ENCODE measurements around the gene TLR8. TPM values are rescaled to one million over a fixed set of nuclear protein-coding genes. Genes with fewer than 3 reads are reported as not detected.

Gene TLR8
- total RNA-seq, 2 experiments from 2014 or later = not detected

- H3K9me3 Mint-ChIP-seq = no peaks in the 10 kb centered on the region
- H3K4me1 Mint-ChIP-seq (ENCODE audit: low read depth) = peaks cover 2% of the 10 kb centered on the region
- H3K4me3 Mint-ChIP-seq = no peak overlapping the region
- H3K27me3 Mint-ChIP-seq = no peaks in the 10 kb centered on the region
- no peaks in the 10 kb centered on the region for H3K36me3 Mint-ChIP-seq
- H3K27ac Mint-ChIP-seq = no peak overlapping the region
- ChIA-PET POLR2A (no interaction called here), CTCF (no interaction called here)
- intact Hi-C loops (cut with micrococcal nuclease) = no loop called here
- DNase-seq = no peak
Measured at GRCh38 chrX:12903646-12904045, 2.8 kb upstream of the TLR8 start.

- no peak overlapping the region for H3K27ac Mint-ChIP-seq
- DNase-seq = no peak
- no peak overlapping the region for H3K4me3 Mint-ChIP-seq
- ChIA-PET POLR2A (no interaction called here), CTCF (no interaction called here)
- no peaks in the 10 kb centered on the region for H3K36me3 Mint-ChIP-seq
- intact Hi-C loops (cut with micrococcal nuclease) = no loop called here
- no peaks in the 10 kb centered on the region for H3K27me3 Mint-ChIP-seq
- peaks cover 15% of the 10 kb centered on the region for H3K4me1 Mint-ChIP-seq (ENCODE audit: low read depth)
- no peaks in the 10 kb centered on the region for H3K9me3 Mint-ChIP-seq
Measured at GRCh38 chrX:12910423-12911121, 4.2 kb downstream of the TLR8 start.

- no peaks in the 10 kb centered on the region for H3K36me3 Mint-ChIP-seq
- peaks cover 15% of the 10 kb centered on the region for H3K4me1 Mint-ChIP-seq (ENCODE audit: low read depth)
- H3K27me3 Mint-ChIP-seq = no peaks in the 10 kb centered on the region
- ChIA-PET CTCF (no interaction called here), POLR2A (no interaction called here)
- H3K9me3 Mint-ChIP-seq = no peaks in the 10 kb centered on the region
- no peak overlapping the region for H3K27ac Mint-ChIP-seq
- intact Hi-C loops (cut with micrococcal nuclease) = no loop called here
- no peak for DNase-seq
- no peak overlapping the region for H3K4me3 Mint-ChIP-seq
Measured at GRCh38 chrX:12911122-12911470, 4.7 kb downstream of the TLR8 start.

- Mint-ChIP-seq H3K36me3 (no peaks in the 10 kb centered on the region), H3K4me3 (no peak overlapping the region), H3K4me1 (ENCODE audit: low read depth) (peaks cover 15% of the 10 kb centered on the region), H3K27me3 (no peaks in the 10 kb centered on the region), H3K27ac (no peak overlapping the region), H3K9me3 (no peaks in the 10 kb centered on the region)
- DNase-seq = no peak
- ChIA-PET POLR2A (no interaction called here), CTCF (no interaction called here)
- intact Hi-C loops (cut with micrococcal nuclease) = no loop called here
Measured at GRCh38 chrX:12912791-12913482, 6.5 kb downstream of the TLR8 start.

GRCh38 chrX:12917753-12918152 is 11.3 kb downstream of the TLR8 start:
- Mint-ChIP-seq H3K36me3 (no peaks in the 10 kb centered on the region), H3K27ac (no peak overlapping the region), H3K27me3 (no peaks in the 10 kb centered on the region), H3K9me3 (no peaks in the 10 kb centered on the region), H3K4me3 (no peak overlapping the region), H3K4me1 (ENCODE audit: low read depth) (peaks cover 2% of the 10 kb centered on the region)
- no peak for DNase-seq
- ChIA-PET CTCF (interaction anchor here (0.7 to 1.4 kb wide), 2 partner anchors 15 to 29 kb away, joined by 3 read pairs; no protein-coding TSS in a partner anchor), POLR2A (no interaction called here)
- intact Hi-C loops (cut with micrococcal nuclease) = no loop called here

- intact Hi-C loops (cut with micrococcal nuclease) = no loop called here
- DNase-seq = no peak
- Mint-ChIP-seq H3K9me3 (no peaks in the 10 kb centered on the region), H3K27ac (no peak overlapping the region), H3K4me1 (ENCODE audit: low read depth) (peaks cover 2% of the 10 kb centered on the region), H3K4me3 (no peak overlapping the region), H3K36me3 (no peaks in the 10 kb centered on the region), H3K27me3 (no peaks in the 10 kb centered on the region)
- CTCF ChIA-PET = no interaction called here
- POLR2A ChIA-PET = no interaction called here
Measured at GRCh38 chrX:12919051-12919450, 12.6 kb downstream of the TLR8 start.

- intact Hi-C loops (cut with micrococcal nuclease) = no loop called here
- H3K27ac Mint-ChIP-seq = no peak overlapping the region
- H3K4me3 Mint-ChIP-seq = no peak overlapping the region
- ChIA-PET POLR2A (no interaction called here), CTCF (no interaction called here)
- peaks cover 2% of the 10 kb centered on the region for H3K27me3 Mint-ChIP-seq
- no peaks in the 10 kb centered on the region for H3K9me3 Mint-ChIP-seq
- no peak for DNase-seq
- H3K4me1 Mint-ChIP-seq (ENCODE audit: low read depth) = peaks cover 2% of the 10 kb centered on the region
- H3K36me3 Mint-ChIP-seq = no peaks in the 10 kb centered on the region
Measured at GRCh38 chrX:12919620-12920019, 13.2 kb downstream of the TLR8 start.

- H3K4me1 Mint-ChIP-seq (ENCODE audit: low read depth) = peaks cover 2% of the 10 kb centered on the region
- no peaks in the 10 kb centered on the region for H3K36me3 Mint-ChIP-seq
- no peaks in the 10 kb centered on the region for H3K9me3 Mint-ChIP-seq
- no peak overlapping the region for H3K4me3 Mint-ChIP-seq
- H3K27me3 Mint-ChIP-seq = peaks cover 4% of the 10 kb centered on the region
- POLR2A ChIA-PET = no interaction called here
- no peak overlapping the region for H3K27ac Mint-ChIP-seq
- CTCF ChIA-PET = no interaction called here
- intact Hi-C loops (cut with micrococcal nuclease) = no loop called here
- no peak for DNase-seq
Measured at GRCh38 chrX:12920990-12921389, 14.6 kb downstream of the TLR8 start.

- POLR2A ChIA-PET = no interaction called here
- Mint-ChIP-seq H3K4me3 (no peak overlapping the region), H3K27ac (no peak overlapping the region), H3K9me3 (no peaks in the 10 kb centered on the region), H3K27me3 (peaks cover 4% of the 10 kb centered on the region), H3K36me3 (no peaks in the 10 kb centered on the region), H3K4me1 (ENCODE audit: low read depth) (peaks cover 2% of the 10 kb centered on the region)
- CTCF ChIA-PET = no interaction called here
- no peak for DNase-seq
- intact Hi-C loops (cut with micrococcal nuclease) = no loop called here
Measured at GRCh38 chrX:12921886-12922598, 15.6 kb downstream of the TLR8 start.

GRCh38 chrX:12922599-12922919 is 16.1 kb downstream of the TLR8 start:
- Mint-ChIP-seq H3K36me3 (no peaks in the 10 kb centered on the region), H3K27ac (no peak overlapping the region), H3K4me1 (ENCODE audit: low read depth) (peaks cover 2% of the 10 kb centered on the region), H3K4me3 (no peak overlapping the region), H3K9me3 (no peaks in the 10 kb centered on the region), H3K27me3 (peaks cover 4% of the 10 kb centered on the region)
- DNase-seq = no peak
- CTCF ChIA-PET = no interaction called here
- intact Hi-C loops (cut with micrococcal nuclease) = no loop called here
- POLR2A ChIA-PET = no interaction called here

GRCh38 chrX:12929701-12930100 is 23.3 kb downstream of the TLR8 start:
- intact Hi-C loops (cut with micrococcal nuclease) = no loop called here
- DNase-seq = no peak
- H3K9me3 Mint-ChIP-seq = no peaks in the 10 kb centered on the region
- no peak overlapping the region for H3K27ac Mint-ChIP-seq
- ChIA-PET CTCF (interaction anchor here (0.7 kb wide), 1 partner anchor 161 kb away, joined by 3 read pairs; no protein-coding TSS in a partner anchor), POLR2A (no interaction called here)
- no peaks in the 10 kb centered on the region for H3K4me1 Mint-ChIP-seq (ENCODE audit: low read depth)
- no peaks in the 10 kb centered on the region for H3K36me3 Mint-ChIP-seq
- no peak overlapping the region for H3K4me3 Mint-ChIP-seq
- H3K27me3 Mint-ChIP-seq = peaks cover 2% of the 10 kb centered on the region

- no peaks in the 10 kb centered on the region for H3K4me1 Mint-ChIP-seq (ENCODE audit: low read depth)
- CTCF ChIA-PET = no interaction called here
Measured at GRCh38 chrX:12930150-12930549, 23.7 kb downstream of the TLR8 start.

GRCh38 chrX:12932244-12932643 is 25.8 kb downstream of the TLR8 start:
- H3K27ac Mint-ChIP-seq = no peak overlapping the region
- DNase-seq = no peak
- CTCF ChIA-PET = no interaction called here

More at GRCh38 chrX:12930150-12930549, 23.7 kb downstream of the TLR8 start:
- H3K36me3 Mint-ChIP-seq = no peaks in the 10 kb centered on the region
- no peaks in the 10 kb centered on the region for H3K27me3 Mint-ChIP-seq
- H3K4me3 Mint-ChIP-seq = no peak overlapping the region
- no peak overlapping the region for H3K27ac Mint-ChIP-seq
- POLR2A ChIA-PET = no interaction called here
- no peak for DNase-seq
- intact Hi-C loops (cut with micrococcal nuclease) = no loop called here
- H3K9me3 Mint-ChIP-seq = no peaks in the 10 kb centered on the region

More at GRCh38 chrX:12932244-12932643, 25.8 kb downstream of the TLR8 start:
- intact Hi-C loops (cut with micrococcal nuclease) = no loop called here
- no peaks in the 10 kb centered on the region for H3K4me1 Mint-ChIP-seq (ENCODE audit: low read depth)
- H3K27me3 Mint-ChIP-seq = no peaks in the 10 kb centered on the region
- H3K36me3 Mint-ChIP-seq = no peaks in the 10 kb centered on the region
- no peak overlapping the region for H3K4me3 Mint-ChIP-seq
- POLR2A ChIA-PET = no interaction called here
- H3K9me3 Mint-ChIP-seq = no peaks in the 10 kb centered on the region

All from activated CD4-positive, alpha-beta memory T cell treated with anti-CD3 and anti-CD28 coated beads for 36 hours (primary cell).